GM18519 (cell line): Measurements from ENCODE around the gene CENPA.
"Not testable (repeated sequence)": the region's sequence is repeated elsewhere in the genome, so short reads cannot be mapped to it uniquely, and the experiment has no call there.

Experiments
- ATAC-seq: cut with Tn5 transposase; IDR thresholded peaks from one replicate; pipeline ENCODE4 v1.9.1; 2021; ENCODE audit warnings: mild to moderate bottlenecking, moderate library complexity; ENCODE audit not compliant: unreplicated experiment, low FRiP score

The CENPA gene

DNA sequence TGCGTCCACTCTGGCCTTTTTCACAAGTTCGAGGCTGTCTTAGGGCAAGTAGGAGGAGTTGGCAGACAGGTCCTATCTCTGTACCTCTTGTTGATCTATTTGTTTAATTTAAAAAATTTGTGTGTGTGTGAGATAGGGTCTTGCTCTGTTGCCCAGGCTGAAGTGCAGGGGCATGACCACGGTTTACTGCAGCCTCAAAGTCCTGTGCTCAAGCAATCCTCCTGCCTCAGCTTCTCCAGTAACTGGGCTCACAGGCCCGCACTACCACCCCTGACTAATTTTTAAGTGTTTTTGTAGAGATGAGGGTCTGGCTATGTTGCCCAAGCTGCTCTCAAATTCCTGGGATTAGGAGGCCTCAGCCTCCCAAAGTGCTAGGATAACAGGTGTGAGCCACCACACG is 26.0 kb upstream of the CENPA start:
- ATAC-seq: no peak

DNA sequence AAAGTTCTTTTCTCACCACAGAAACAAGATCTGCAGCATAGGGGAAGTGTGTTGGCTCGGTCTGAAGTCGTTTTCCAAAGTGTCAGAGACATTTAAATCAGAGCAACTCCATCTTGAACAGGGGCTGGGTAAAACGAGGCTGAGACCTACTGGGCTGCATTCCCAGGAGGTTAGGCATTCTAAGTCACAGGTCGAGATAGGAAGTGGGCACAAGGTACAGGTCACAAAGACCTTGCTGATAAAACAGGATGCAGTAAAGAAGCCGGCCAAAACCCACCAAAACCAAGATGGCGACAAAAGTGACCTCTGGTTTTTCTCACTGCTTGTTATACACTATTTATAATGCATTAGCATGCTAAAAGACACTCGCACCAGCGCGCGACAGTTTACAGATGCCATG is 24.9 kb upstream of the CENPA start:
- ATAC-seq: not testable (repeated sequence)

DNA sequence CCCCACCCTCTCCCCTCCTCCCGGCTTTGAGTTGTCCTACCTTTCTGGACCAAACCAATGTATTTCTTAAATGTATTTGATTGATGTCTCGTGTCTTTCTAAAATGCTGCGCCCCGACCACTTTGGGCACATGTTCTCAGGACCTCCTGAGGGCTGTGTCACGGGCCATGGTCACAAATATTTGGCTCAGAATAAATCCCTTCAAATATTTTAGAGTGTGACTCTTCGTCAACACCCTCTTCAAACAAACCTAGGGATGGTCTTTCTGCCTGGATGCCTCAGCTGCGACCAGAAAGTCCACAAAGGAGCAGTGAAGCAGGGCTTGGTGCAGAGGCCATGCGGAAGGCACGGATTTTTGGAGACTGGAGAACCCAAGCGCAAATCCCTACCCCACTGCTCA is 22.8 kb upstream of the CENPA start:
- no peak for ATAC-seq

DNA sequence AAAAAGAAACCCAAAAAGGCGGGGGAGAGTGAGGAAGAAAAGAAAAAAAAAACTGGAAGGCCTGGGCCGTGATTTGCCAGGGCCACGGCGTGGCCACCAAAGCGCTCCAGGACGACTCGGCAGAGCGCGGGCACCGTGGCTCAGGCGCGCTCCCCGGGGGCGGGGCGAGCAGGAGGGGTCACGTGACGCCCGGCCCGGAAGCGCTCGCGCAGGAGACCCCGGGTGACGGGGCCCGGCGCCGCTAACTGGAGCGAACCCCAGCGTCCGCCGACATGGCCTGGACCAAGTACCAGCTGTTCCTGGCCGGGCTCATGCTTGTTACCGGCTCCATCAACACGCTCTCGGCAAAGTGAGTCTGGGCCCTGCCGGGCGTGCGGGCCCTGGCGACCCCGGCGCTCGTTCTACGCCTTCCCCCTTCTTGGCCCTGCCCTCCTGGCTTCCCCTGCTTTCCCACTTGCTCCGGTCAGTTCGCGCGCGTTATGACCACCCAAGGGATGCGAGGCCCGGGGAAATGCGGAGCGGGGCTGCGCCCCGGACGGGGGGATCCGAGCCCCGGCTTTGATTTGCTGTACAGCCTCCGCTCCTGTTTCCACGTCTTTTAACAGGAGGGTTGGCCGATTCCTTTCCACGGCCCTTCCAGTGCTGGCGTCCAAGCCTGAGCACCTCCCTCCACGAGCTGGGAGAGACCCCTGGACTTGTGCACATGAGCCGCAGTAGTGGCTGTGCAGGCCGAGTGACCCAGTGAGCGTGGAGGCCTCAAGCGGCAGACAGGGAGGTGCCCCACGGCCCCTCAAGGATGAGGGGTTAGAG is 21.6 kb upstream of the CENPA start, which contains the start of gene SLC35F6:
SLC35F6 (plus strand) TSS at position 207 of the 810 bp plus-strand sequence; CDS start at position 273, 66 bp downstream.
- ATAC-seq: no peak

DNA sequence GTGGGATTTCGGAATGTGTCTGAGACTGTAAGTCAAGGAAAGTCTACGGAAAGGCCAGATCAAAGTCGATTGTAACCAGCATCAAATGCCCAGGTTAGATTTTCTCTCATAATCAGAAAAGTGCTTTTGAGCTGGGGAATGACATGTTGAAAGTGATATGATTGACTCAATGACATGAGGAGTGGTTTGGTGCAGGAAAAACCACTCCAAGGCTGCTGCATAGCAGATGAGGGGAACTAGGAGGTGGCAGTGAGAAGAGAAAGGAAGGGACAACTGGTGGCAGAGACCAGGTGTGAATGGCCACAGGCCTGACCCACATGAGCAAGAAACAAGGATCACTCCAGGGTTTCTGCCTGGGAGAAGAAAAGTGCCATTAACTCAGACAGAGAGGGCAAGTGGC is 20.9 kb upstream of the CENPA start:
- ATAC-seq: no peak

DNA sequence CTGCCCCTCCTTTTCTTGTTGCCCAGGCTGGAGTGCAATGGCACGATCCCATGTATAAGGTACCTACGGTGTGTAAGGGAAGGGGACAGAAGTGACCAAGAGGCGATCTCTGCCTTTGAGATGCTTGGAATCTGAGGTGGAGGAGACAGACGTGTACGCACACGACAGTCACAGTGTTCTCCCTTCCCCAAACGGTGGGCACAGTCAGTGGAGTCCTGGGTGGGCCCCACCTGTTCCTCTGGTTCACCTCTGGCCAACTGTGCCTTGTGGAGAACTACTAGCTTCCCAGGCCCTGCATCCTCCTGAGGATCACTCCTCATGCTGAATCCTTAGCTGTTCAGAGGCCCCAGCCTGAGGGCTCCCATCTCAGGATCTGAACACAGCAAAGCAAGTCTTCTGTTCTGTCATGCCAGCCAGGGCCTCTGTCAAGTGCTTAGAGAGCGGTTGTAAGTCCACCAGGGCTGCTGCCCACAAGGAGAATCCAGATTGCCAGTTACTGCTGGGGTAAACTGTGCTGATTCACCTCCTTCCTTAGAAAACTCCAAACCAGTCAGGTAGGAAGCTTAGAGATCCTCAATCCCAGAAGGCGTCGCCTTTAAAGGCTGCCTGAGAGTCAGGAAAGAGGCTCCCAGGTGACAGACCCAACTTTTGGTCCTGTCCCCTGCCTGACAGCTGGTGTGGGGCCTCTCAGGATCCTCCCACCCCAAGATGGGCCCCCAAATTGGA is 20.2 kb upstream of the CENPA start:
- ATAC-seq: no peak

DNA sequence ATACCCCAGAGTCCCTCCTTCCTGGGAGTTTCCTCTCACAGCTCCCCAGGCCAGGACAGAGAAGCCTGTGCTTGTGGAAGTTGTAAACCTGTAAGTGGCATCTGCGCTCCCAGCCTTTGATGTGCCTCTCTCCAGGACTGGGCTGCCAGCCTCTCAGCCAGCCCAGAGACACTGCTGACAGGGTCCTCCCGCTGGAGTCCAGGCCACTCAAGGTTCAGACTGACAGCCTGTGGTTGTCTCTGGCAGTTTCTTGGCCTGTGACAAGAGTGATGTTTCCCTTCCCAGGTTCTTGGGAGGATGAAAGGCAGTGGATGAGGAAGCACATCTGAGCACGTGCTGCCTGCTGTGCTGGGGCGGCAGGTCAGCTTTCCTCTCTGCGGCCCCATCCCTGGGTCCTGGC is 18.7 kb upstream of the CENPA start:
- ATAC-seq: no peak

DNA sequence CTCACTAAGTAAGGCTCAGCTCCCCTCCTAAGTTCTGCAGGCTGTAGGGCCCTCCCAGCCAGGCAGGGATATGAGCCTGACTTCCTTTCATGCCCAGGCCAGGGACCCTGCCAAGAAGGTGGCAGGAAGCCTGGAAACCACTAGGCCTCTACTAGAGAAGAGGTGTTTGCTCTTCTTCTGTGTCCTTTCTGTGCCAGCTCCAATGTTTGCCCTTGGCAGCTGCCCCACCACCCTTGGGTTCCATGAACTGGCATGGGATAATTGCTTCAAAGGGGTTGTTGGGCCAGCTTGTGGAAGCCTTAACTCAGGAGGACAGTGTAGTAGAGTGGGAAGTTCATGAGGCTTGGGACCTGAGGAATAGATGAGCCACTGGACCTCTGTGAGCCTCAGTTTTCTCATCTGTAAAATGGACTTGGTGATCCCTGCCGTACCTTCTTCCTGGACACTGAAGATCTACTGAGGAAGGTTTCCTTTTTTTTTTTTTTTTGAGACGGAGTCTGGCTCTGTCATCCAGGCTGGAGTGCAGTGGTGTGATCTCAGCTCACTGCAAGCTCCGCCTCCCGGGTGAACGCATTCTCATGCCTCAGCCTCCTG is 17.9 kb upstream of the CENPA start:
- no peak for ATAC-seq

DNA sequence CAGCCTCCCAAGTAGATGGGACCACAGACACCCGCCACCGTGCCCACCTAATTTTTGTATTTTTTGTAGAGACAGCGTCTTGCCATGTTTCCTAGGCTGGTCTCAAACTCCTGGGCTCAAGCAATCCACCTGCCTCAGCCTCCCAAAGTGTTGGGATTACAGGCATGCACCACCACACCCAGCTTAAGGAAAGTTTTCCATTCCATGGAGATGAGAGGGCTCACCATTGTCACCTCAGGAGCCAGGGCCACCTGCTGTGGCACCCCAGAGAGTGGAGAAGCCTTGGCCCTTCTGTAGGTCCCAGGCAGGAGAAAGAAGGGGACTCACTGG is 17.1 kb upstream of the CENPA start:
- ATAC-seq: no peak

DNA sequence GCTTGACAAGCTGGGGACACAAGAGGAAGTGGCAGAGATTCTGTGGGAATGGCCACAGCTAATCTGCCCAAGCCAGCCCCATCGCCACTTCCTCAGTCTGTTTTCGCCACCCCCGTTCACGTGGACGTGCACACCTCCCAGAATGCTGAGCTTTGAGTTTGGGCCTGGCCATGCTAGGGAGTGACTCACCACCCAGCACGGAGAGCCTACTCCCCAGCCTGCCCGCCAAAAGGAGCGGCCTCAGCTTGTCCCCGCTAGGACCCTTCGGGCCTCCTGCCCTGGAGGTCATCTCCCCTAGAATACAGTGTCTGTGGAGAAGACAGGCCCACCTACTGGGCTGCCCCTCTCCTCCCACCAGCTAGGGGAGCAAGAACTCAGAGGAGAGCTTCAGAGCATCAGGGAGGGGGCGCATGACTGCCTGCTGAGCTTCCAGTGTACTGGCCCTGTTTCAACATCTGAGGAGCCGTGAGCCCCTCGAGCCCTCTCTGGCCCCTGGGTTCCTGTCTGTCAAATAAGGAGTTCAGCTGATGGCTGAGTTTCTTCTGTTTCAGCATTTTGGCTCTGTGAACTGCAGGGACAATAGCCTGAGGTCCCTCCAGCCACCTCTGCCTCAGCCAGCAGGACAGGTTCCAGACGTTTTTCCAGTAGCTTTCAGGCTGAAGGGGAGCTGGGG is 16.6 kb upstream of the CENPA start:
- no peak for ATAC-seq

DNA sequence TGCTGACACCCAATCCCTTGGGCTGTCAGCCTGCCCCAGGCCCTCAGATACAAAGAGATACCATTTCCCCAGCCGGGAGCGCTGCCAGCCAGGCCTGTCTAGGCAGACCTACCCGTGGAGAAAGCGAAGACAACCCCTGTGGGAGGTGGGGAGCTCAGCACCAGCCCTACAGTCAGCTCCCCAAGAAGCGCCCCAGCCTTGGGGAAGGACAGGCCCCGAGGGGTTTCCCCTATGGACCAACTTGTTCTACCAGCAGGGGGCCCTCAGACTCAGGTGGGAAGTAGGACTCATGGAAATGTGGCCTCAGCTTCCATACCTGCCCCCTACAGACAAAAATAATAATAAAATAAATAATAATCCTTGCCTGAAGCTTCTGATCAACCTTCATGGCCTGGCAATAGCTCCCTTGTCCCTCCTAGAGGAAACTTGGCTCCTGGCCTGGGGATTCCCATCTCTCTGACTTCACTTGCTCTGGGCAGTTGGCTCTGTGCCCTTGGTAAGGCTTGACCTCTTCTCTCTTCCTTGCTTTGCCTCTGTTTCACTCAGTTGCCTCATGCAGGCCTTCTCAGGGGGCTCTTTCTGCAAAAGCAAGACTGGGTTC is 14.8 kb upstream of the CENPA start:
- no peak for ATAC-seq

DNA sequence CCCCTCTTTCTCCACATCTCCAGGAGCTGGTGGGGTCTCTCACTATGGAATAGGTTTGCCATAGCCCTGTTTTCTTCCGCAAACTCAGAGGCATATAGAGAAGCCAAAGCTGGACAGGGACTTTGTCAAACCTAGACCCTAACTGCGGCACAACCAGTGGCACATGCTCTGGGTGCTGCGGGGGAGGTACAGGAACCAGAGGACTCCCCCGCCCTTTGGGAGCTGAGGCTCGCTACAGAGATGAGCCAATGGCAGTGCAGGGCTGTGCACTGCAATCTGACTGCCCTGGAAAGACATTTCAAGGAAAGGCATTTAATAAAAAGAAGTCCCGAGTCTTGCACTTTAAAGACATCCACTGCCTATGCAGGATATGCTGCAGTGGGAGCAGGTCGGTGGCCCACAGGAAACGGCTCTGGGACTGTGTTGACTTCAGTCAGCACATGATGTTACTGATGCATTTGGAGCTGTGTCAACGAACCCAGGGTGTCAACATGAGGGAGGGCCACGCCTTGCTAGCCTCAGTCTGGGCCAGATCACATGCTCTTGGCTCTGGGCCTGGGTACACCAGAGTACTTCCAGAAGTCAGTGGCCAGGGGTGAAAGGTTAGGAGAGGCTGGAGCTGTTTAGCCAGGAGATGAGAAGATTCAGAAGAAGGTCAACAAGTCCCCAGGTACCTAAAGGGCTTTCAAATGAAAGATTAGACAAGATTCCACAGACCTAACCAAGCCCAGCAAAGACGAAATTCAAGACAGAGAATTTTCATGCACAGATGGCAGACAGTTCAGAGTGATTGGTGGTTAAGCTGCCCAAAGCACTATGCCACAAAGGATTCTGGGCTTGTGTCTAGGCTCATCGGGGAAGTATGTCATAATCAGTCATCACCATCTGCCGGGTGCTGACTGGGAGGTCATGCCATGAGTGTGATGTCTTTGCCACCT is 13.5 kb upstream of the CENPA start:
- ATAC-seq: no peak

DNA sequence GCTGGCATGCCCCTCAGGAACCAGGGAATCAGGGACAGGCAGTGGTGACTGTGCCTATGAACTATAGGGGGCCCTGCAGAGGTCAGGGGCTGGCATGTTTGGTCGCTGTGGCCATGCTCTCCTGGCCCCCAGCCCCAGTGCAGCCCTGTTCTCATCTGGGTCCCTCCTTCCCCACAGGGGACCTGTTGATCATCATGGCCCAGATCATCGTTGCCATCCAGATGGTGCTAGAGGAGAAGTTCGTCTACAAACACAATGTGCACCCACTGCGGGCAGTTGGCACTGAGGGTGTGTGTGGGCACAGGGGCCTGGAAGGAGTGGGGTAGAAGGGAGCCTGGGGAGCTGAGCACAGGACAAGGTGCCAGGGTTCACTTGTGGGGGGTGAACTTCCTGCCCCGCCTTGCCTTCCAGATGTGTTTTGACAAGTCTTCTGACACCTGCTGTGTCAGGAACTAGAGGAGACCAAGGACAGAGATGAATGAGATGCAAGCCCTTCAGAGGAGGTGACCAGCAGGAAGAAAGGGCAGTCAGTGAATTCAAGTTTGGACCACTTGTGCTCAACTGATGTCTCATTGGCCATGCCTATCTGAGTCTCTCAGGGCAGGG is 9.6 kb upstream of the CENPA start:
- ATAC-seq: no peak

DNA sequence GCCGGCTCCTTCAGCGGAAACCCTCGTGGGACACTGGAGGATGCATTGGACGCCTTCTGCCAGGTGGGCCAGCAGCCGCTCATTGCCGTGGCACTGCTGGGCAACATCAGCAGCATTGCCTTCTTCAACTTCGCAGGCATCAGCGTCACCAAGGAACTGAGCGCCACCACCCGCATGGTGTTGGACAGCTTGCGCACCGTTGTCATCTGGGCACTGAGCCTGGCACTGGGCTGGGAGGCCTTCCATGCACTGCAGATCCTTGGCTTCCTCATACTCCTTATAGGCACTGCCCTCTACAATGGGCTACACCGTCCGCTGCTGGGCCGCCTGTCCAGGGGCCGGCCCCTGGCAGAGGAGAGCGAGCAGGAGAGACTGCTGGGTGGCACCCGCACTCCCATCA is 7.8 kb upstream of the CENPA start:
- ATAC-seq: no peak

DNA sequence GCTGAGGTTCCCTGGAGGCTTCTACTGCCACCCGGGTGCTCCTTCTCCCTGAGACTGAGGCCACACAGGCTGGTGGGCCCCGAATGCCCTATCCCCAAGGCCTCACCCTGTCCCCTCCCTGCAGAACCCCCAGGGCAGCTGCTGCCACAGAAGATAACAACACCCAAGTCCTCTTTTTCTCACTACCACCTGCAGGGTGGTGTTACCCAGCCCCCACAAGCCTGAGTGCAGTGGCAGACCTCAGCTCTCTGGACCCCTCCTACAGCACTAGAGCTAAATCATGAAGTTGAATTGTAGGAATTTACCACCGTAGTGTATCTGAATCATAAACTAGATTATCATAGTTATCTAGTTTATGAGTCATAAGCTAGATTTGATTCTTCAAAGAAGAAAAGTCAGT is 7.3 kb upstream of the CENPA start:
- no peak for ATAC-seq

DNA sequence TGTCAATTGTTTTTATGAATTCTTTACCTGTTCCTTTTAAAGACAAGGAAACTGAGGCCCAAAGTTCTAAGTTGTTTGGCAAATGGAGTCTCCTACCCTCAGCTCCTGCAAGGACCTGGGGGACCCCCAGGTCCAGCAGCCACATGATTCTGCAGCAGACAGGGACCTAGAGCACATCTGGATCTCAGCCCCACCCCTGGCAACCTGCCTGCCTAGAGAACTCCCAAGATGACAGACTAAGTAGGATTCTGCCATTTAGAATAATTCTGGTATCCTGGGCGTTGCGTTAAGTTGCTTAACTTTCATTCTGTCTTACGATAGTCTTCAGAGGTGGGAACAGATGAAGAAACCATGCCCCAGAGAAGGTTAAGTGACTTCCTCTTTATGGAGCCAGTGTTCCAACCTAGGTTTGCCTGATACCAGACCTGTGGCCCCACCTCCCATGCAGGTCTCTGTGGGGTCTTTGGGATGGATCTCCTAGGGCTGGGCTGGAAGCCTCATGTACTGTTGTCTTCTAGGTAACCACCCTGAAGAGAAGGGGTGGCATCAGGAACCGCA is 5.6 kb upstream of the CENPA start:
- ATAC-seq: no peak

DNA sequence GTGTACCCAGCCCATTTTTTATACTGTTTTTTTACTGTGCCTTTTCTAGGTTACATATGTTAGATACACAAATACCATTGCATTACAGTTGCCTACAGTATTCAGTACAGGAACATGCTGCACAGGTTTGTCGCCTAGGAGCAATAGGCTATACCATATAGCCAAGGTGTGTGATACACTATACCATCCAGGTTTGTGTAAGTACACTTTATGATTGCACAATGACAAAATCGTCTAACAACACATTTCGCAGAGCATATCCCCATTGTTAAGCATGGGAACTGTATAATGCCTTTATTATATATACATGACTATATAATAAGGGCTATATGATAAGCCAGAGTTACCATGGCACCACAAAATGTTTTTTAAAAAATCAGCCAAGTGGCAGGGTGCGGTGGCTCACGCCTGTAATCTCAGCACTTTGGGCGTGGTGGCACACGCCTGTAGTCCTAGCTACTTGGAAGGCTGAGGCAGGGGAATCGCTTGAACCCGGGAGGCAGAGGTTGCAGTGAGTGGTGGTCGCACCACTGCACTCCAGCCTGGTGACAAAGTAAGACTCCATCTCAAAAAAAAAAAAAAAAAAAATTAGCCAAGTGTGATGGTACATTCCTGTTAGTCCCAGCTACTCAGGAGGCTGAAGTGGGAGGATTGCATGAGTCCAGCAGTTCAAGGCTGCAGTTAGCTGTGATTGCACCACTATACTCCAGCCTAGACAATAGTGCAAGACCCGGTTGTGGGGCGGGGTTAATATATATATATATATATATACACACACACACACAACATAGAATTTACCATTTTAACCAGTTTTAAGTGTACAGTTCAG is 2.8 kb upstream of the CENPA start:
- ATAC-seq: no peak

DNA sequence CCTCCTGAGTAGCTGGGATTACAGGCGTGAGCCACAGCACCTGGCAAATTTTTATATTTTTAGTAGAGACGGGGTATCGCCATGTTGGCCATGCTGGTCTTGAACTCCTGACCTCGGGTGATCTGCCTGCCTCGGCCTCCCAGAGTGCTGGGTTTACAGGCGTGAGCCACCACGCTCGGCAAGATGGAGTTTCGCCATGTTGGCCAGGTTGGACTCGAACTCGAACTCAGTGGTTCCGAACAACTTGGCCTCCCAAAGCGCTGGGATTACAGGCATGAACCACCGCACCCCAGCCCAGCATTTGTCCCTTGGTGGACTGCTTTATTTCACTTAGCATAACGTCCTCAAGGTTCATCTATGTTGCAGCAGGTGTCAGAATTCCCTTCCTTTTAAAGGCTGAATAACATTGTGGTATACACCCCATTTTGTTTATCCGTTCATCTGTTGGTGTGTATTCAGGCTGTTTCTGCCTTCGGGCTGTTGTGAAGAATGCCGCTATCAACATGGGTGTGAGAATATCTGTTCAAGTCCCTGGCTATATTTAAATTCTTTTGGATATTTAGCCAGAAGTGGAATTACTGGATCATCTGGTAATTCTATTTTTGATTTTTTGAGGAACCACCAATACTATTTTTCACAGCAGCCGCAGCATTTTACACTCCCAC is 1.2 kb upstream of the CENPA start:
- ATAC-seq: no peak
